Astrocyte (in vitro differentiated cells and primary cell): Measurements from ENCODE around the gene NOS1.

ENCODE experiments used
- EZH2 ChIP-seq: IDR thresholded peaks from 2 replicates; pipeline ENCODE4 v1.6.1; 2012; ENCODE audit warnings: mild to moderate bottlenecking, low read length, inconsistent platforms; ENCODE audit not compliant: insufficient read depth
- TF ChIP-seq, protein P1 (sequence below): IDR thresholded peaks from 2 replicates; pipeline ENCODE4 v1.5.1; 2011; ENCODE audit warnings: low read depth, mild to moderate bottlenecking, inconsistent platforms, low read length, moderate library complexity; ENCODE audit not compliant: insufficient read depth

DNA sequence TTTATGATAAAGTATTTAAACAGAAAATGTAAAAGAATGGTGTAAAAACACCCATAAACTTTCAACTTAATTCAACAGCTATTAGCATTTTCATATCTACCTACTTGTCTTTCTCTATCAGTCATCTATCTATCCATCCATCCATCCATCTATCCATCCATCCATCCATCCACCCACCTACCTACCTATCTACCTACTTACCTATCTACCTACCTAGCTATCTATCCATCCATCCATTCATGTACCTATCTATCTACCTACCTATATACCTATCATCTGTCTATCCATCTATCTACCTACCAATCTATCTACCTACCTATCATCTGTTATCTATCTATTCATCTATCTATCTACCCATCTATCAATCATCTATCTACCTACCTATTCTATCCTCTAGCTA, 8.5 kb downstream of the NOS1 start:
- TF ChIP-seq, protein P1, sequence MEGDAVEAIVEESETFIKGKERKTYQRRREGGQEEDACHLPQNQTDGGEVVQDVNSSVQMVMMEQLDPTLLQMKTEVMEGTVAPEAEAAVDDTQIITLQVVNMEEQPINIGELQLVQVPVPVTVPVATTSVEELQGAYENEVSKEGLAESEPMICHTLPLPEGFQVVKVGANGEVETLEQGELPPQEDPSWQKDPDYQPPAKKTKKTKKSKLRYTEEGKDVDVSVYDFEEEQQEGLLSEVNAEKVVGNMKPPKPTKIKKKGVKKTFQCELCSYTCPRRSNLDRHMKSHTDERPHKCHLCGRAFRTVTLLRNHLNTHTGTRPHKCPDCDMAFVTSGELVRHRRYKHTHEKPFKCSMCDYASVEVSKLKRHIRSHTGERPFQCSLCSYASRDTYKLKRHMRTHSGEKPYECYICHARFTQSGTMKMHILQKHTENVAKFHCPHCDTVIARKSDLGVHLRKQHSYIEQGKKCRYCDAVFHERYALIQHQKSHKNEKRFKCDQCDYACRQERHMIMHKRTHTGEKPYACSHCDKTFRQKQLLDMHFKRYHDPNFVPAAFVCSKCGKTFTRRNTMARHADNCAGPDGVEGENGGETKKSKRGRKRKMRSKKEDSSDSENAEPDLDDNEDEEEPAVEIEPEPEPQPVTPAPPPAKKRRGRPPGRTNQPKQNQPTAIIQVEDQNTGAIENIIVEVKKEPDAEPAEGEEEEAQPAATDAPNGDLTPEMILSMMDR, result no peak
- no peak for TF ChIP-seq EZH2
